ENCODE data around the gene P2RY14. TPM values are rescaled to one million over a fixed set of nuclear protein-coding genes. Genes with fewer than 3 reads are reported as not detected.

P2RY14 gene
- total RNA-seq, 3 donors from 2014 or later (not counting 1 experiment from before 2014, with no cell fraction given): 0.25 to 0.93 (median 0.31) TPM

- Mint-ChIP-seq H3K27me3 (ENCODE audit: low read depth in 2 of 2) (no peaks in the 10 kb centered on the region), H3K36me3 (no peaks in the 10 kb centered on the region), H3K4me1 (no peaks in the 10 kb centered on the region), H3K27ac (no peak overlapping the region), H3K9me3 (no peaks in the 10 kb centered on the region), H3K4me3 (no peak overlapping the region)
- intact Hi-C loops (cut with micrococcal nuclease): no loop called here
- Histone ChIP-seq H3K4me3 (ENCODE audit: low read length) (no peak overlapping the region), H3K27me3 (ENCODE audit: control insufficient read depth, insufficient read depth, low read length) (no peaks in the 10 kb centered on the region), H3K27ac (ENCODE audit: low read length) (no peak overlapping the region), H3K4me1 (ENCODE audit: control insufficient read depth, insufficient read depth, low read length) (no peaks in the 10 kb centered on the region), H3K36me3 (ENCODE audit: control insufficient read depth, insufficient read depth, low read length) (no peaks in the 10 kb centered on the region), H3K9me3 (ENCODE audit: control insufficient read depth, insufficient read depth, low read length) (no peaks in the 10 kb centered on the region)
- WGBS (ENCODE audit: insufficient coverage): 94% methylated on average over 1 of the region's 2 CpGs
- TF ChIP-seq CTCF (IDR thresholded peaks at IDR 0.05): no peak
- ATAC-seq (no peak), DNase-seq (no peak)
These were observed 35.8 kb upstream of the P2RY14 start for GRCh38 chr3:151314137-151314536.

- H3K36me3 Mint-ChIP-seq: no peaks in the 10 kb centered on the region
- intact Hi-C loops (cut with micrococcal nuclease): no loop called here
These were observed 34.6 kb upstream of the P2RY14 start for GRCh38 chr3:151312972-151313371.

GRCh38 chr3:151309566-151309965 lies 31.2 kb upstream of the P2RY14 start:
- no peak for DNase-seq
- no peaks in the 10 kb centered on the region for H3K27me3 Mint-ChIP-seq (ENCODE audit: low read depth in 2 of 2)
- Histone ChIP-seq H3K9me3 (ENCODE audit: control insufficient read depth, insufficient read depth, low read length) (no peaks in the 10 kb centered on the region), H3K36me3 (ENCODE audit: control insufficient read depth, insufficient read depth, low read length) (no peaks in the 10 kb centered on the region), H3K27me3 (ENCODE audit: control insufficient read depth, insufficient read depth, low read length) (no peaks in the 10 kb centered on the region), H3K4me1 (ENCODE audit: control insufficient read depth, insufficient read depth, low read length) (peaks cover 20% of the 10 kb centered on the region), H3K4me3 (ENCODE audit: low read length) (no peak overlapping the region), H3K27ac (ENCODE audit: low read length) (no peak overlapping the region)
- ATAC-seq: no peak
- H3K4me3 Mint-ChIP-seq: no peak overlapping the region
- H3K9me3 Mint-ChIP-seq: no peaks in the 10 kb centered on the region
- no peaks in the 10 kb centered on the region for H3K36me3 Mint-ChIP-seq
- intact Hi-C loops (cut with micrococcal nuclease): no loop called here
- 97% methylated on average over 2 of the region's 2 CpGs for WGBS (ENCODE audit: insufficient coverage)
- TF ChIP-seq CTCF (IDR thresholded peaks at IDR 0.05): no peak
- no peak overlapping the region for H3K27ac Mint-ChIP-seq
- peaks cover 31% of the 10 kb centered on the region in 2 donors for H3K4me1 Mint-ChIP-seq

More at GRCh38 chr3:151312972-151313371, 34.6 kb upstream of the P2RY14 start:
- TF ChIP-seq CTCF (IDR thresholded peaks at IDR 0.05): no peak
- Histone ChIP-seq H3K9me3 (ENCODE audit: control insufficient read depth, insufficient read depth, low read length) (no peaks in the 10 kb centered on the region), H3K36me3 (ENCODE audit: control insufficient read depth, insufficient read depth, low read length) (no peaks in the 10 kb centered on the region), H3K4me3 (ENCODE audit: low read length) (no peak overlapping the region), H3K4me1 (ENCODE audit: control insufficient read depth, insufficient read depth, low read length) (no peaks in the 10 kb centered on the region), H3K27me3 (ENCODE audit: control insufficient read depth, insufficient read depth, low read length) (no peaks in the 10 kb centered on the region), H3K27ac (ENCODE audit: low read length) (no peak overlapping the region)
- Mint-ChIP-seq H3K4me3 (no peak overlapping the region), H3K9me3 (no peaks in the 10 kb centered on the region), H3K27ac (no peak overlapping the region), H3K4me1 (no peaks in the 10 kb centered on the region), H3K27me3 (ENCODE audit: low read depth in 2 of 2) (no peaks in the 10 kb centered on the region)
- no peak for DNase-seq
- ATAC-seq: no peak
- 98% methylated on average over 3 of the region's 3 CpGs for WGBS (ENCODE audit: insufficient coverage)
